Aorta (tissue), 5 donors: Measurements from ENCODE around the gene TBC1D22A. TPM values are rescaled to one million over a fixed set of nuclear protein-coding genes. Genes with fewer than 3 reads are reported as not detected.
"Not testable (repeated sequence)": the region's sequence is repeated elsewhere in the genome, so short reads cannot be mapped to it uniquely, and the experiment has no call there.

Experiments used
- ATAC-seq: fragments of 200-7000 bp; cut with Tn5 transposase; one replicate; pipeline ENCODE4 v1.9.1; 2022; ENCODE audit warnings: moderate library complexity; ENCODE audit not compliant: low FRiP score
- DNase-seq, 2 donors: peaks; one replicate each; pipeline ENCODE4 v3.0.0-alpha.2; 2020
- H3K27ac ChIP-seq, 2 donors: one replicate each; pipeline ENCODE4 v1.5.1; 2013; ENCODE audit warnings: low read length in 2 of 2, mild to moderate bottlenecking in 2 of 2, moderate library complexity in 2 of 2, control low read depth in 1 of 2, inconsistent platforms in 1 of 2, low read depth in 1 of 2
- H3K27me3 ChIP-seq, 2 donors: one replicate each; pipeline ENCODE4 v1.6.1; 2013; ENCODE audit warnings: control low read depth in 1 of 2, low read length in 1 of 2, mild to moderate bottlenecking in 1 of 2, moderate library complexity in 1 of 2; ENCODE audit not compliant: insufficient read depth in 2 of 2, control insufficient read depth in 1 of 2
- H3K36me3 ChIP-seq, 2 donors: one replicate each; pipeline ENCODE4 v1.6.1; 2013; ENCODE audit warnings: control low read depth in 1 of 2, low read length in 1 of 2, mild to moderate bottlenecking in 1 of 2; ENCODE audit not compliant: insufficient read depth in 2 of 2, control insufficient read depth in 1 of 2
- H3K4me1 ChIP-seq, 2 donors: one replicate each; pipeline ENCODE4 v1.6.1; 2013; ENCODE audit warnings: low read length in 2 of 2, control low read depth in 1 of 2, mild to moderate bottlenecking in 1 of 2, moderate library complexity in 1 of 2; ENCODE audit not compliant: insufficient read depth in 2 of 2, control insufficient read depth in 1 of 2
- H3K4me3 ChIP-seq, 2 donors: one replicate each; pipeline ENCODE4 v1.5.1; 2013; ENCODE audit warnings: low read length in 2 of 2, control low read depth in 1 of 2, mild to moderate bottlenecking in 1 of 2
- H3K9me3 ChIP-seq: one replicate; pipeline ENCODE4 v1.6.1; 2013; ENCODE audit warnings: mild to moderate bottlenecking, low read length; ENCODE audit not compliant: control insufficient read depth
- WGBS, 2 donors: extraction: QIAGEN DNeasy Blood & Tissue Kit; methylation state at CpG; one replicate each; pipeline ENCODE4 v1.1.7; 2013; 5-methylcytosine and 5-hydroxymethylcytosine counted together
- intact Hi-C, 2 donors: fragments of 100-400 bp; cut with DNase I; formaldehyde crosslinking; loops; one replicate each; pipeline versions ENCODE4 v1.14.2 to v1.15.0; 2022
- polyA plus RNA-seq, 2 donors: library from polyadenylated mRNA; stranded (reverse); fragments of 200-250 nt; gene quantifications; one replicate each; pipeline ENCODE4 v1.2.3, GENCODE V29; 2013
- total RNA-seq, 2 donors: library from RNA; stranded (reverse); fragmentation: NEBNext Ultra II Directional; extraction: Animal tissue kit (Norgen Biotek cat#: 25700); gene quantifications; one replicate each; pipeline ENCODE4 v1.2.1, GENCODE V29; 2021
- donor health status: healthy with polysubstance abuse.
- donor health status: Bipolar disorder and iron deficiency.
- donor health status: DM: no; HTN: no; CAD: no.
- donor health status: DM: no; HTN: no; CAD: no.
- donor health status: DM: yes; HTN: yes; CAD: no.

TBC1D22A gene
- total and polyA plus RNA-seq, 4 donors = 10.8 to 37.1 (median 17.9) TPM

GRCh38 chr22:46727813-46728364, 34.6 kb upstream of the TBC1D22A start:
- H3K27me3 ChIP-seq = no peaks in the 10 kb centered on the region
- no peak overlapping the region for H3K4me3 ChIP-seq
- ATAC-seq = no peak
- no peaks in the 10 kb centered on the region for H3K36me3 ChIP-seq
- no peak overlapping the region for H3K27ac ChIP-seq
- peak in 1 of 2 donors; percentile 32 for DNase-seq
- intact Hi-C loops = no loop called here
- no peaks in the 10 kb centered on the region for H3K9me3 ChIP-seq
- H3K4me1 ChIP-seq = no peaks in the 10 kb centered on the region
- WGBS, 2 donors = 87 to 90% methylated on average over 19 of the region's 19 CpGs

- no peak overlapping the region for H3K4me3 ChIP-seq
- no peaks in the 10 kb centered on the region for H3K27me3 ChIP-seq
- no peaks in the 10 kb centered on the region for H3K9me3 ChIP-seq
- no peaks in the 10 kb centered on the region for H3K4me1 ChIP-seq
- H3K27ac ChIP-seq = no peak overlapping the region
- no peaks in the 10 kb centered on the region for H3K36me3 ChIP-seq
- intact Hi-C loops = no loop called here
- no peak for ATAC-seq
- 85 to 89% methylated on average over 11 of the region's 11 CpGs for WGBS, 2 donors
- DNase-seq = no peak
These were observed 34.0 kb upstream of the TBC1D22A start for GRCh38 chr22:46728470-46728869.

- H3K4me1 ChIP-seq = no peaks in the 10 kb centered on the region
- 69 to 72% methylated on average over 9 of the region's 9 CpGs for WGBS, 2 donors
- intact Hi-C loops = loop anchor here in 1 of 2 donors (10.0 kb wide), 1 partner anchor 156 kb away; no protein-coding TSS in a partner anchor
- no peaks in the 10 kb centered on the region for H3K36me3 ChIP-seq
- H3K27me3 ChIP-seq = no peaks in the 10 kb centered on the region
- no peak for DNase-seq
- no peak for ATAC-seq
- H3K4me3 ChIP-seq = no peak overlapping the region
- H3K27ac ChIP-seq = no peak overlapping the region
- H3K9me3 ChIP-seq = no peaks in the 10 kb centered on the region
These were observed 31.7 kb upstream of the TBC1D22A start for GRCh38 chr22:46730568-46731245.

DNA sequence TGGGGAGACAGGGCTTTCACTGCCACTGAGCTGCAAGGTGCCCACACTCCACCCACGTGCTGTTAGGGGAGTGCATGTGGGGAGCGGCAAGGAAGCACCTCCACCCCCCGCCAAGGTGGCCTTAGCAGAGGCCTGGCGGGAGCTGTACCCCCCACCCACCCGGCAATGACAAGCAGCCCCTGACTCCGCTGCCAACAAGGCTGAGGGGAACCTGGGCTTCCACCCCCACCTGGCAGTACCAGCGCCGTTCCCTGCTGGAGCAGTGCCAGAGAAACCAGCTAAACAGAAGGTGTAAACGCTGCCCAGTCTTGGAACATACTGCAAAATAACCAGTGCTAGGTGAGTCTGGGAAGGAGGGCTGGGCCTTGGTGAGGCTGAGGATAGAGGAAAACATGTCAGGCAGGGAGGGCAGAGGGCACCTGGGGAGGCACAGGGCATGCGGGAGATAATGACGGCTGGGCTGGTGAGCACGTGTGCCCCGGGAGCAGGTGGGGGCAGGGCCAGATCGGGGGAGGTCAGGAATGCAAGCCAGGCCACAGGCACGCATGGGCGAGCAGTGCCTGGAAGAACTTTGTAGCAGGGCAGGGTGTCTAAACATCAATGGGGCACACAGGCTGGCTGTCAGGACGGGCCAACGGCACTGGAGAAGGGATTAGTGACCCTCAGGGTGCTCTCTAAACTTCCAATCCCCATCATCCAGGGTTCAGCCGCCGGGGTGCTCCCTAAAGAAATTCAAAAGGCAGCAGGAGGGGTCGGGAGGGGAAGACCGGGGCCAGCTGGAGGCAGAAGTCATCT, 31.0 kb upstream of the TBC1D22A start:
- H3K4me1 ChIP-seq = no peaks in the 10 kb centered on the region
- peak in 1 of 2 donors; percentile 49 for DNase-seq
- H3K27ac ChIP-seq = no peak overlapping the region
- intact Hi-C loops = loop anchor here in 1 of 2 donors (10.0 kb wide), 1 partner anchor 157 kb away; no protein-coding TSS in a partner anchor
- no peak overlapping the region for H3K4me3 ChIP-seq
- H3K27me3 ChIP-seq = no peaks in the 10 kb centered on the region
- H3K36me3 ChIP-seq = no peaks in the 10 kb centered on the region
- WGBS, 2 donors = 61 to 63% methylated on average over 22 of the region's 22 CpGs
- peak; percentile 24 for ATAC-seq
- no peaks in the 10 kb centered on the region for H3K9me3 ChIP-seq

DNA sequence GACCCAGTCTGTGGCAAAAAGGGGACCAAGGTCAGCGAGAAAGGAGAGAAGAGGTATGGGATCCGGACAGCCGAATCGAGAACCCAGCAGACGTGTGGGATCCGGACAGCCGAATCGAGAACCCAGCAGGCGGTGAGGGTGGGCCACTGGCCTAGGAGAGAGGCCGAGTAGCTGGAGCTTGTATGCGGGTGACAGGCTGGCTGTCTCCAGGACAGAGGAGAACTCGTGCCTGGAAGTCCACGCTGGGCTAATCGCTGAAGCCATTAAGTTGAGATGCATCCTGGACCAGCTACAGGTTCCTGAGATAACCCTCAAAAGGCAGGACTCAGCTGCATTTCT, 30.4 kb upstream of the TBC1D22A start:
- DNase-seq = no peak

DNA sequence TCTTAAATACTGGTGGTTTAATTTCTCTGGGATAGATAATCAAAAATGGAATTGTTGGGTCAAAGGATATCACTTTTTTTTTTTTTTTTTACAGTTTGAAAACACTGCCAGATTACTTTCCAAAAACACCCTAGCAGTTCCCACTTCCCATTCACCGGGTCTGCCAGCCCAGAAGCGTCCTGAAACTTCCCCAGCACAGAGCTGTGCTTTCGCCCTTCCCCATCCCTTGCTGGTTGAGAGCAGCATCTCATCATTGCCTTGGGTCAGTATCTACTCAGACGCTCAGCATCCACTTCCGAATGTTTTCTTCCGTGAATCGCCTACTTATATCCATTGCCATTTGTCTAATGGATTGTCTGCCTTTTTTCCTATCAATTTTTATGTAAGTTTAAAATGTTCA, 29.9 kb upstream of the TBC1D22A start:
- no peaks in the 10 kb centered on the region for H3K4me1 ChIP-seq
- H3K27ac ChIP-seq = no peak overlapping the region
- H3K4me3 ChIP-seq = no peak overlapping the region
- no peaks in the 10 kb centered on the region for H3K27me3 ChIP-seq
- ATAC-seq (no peak), DNase-seq (peak in 1 of 2 donors; percentile 45)
- no peaks in the 10 kb centered on the region for H3K36me3 ChIP-seq
- intact Hi-C loops = loop anchor here in 1 of 2 donors (10.0 kb wide), 1 partner anchor 158 kb away; no protein-coding TSS in a partner anchor
- H3K9me3 ChIP-seq = no peaks in the 10 kb centered on the region
- WGBS, 2 donors = 65 to 67% methylated on average over 7 of the region's 7 CpGs

More for the DNA sequence above, 30.4 kb upstream of the TBC1D22A start:
- intact Hi-C loops = loop anchor here in 1 of 2 donors (10.0 kb wide), 1 partner anchor 157 kb away; no protein-coding TSS in a partner anchor
- no peak for ATAC-seq
- Histone ChIP-seq H3K9me3 (no peaks in the 10 kb centered on the region), H3K27ac (no peak overlapping the region), H3K27me3 (no peaks in the 10 kb centered on the region), H3K4me3 (no peak overlapping the region), H3K4me1 (no peaks in the 10 kb centered on the region), H3K36me3 (no peaks in the 10 kb centered on the region)
- 89 to 90% methylated on average over 14 of the region's 14 CpGs for WGBS, 2 donors

DNA sequence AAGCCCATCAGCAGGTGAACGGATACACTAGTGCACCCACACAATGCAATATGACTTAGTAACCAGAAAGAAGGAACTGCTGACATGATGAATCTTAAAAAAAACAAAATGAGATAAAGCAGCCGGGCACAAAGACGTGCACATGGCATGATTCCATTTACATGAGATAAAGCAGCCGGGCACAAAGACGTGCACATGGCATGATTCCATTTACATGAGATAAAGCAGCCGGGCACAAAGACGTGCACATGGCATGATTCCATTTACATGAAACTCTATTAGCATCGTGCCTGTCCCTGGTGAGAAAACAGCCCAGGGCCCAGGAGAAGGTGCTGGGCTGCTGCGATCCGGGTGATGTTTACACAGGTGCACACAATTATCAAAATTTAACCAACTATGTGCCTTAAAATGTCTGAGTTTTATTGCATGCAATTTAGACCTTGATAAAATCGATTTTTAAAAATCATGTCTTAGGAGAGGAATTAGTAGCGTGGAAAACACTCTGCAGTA, 28.2 kb upstream of the TBC1D22A start:
- not testable (repeated sequence) for H3K36me3 ChIP-seq, H3K4me1 ChIP-seq, H3K27me3 ChIP-seq, H3K4me3 ChIP-seq, DNase-seq, H3K9me3 ChIP-seq, H3K27ac ChIP-seq, ATAC-seq
- 10 to 11% methylated on average over 12 of the region's 12 CpGs for WGBS, 2 donors
- intact Hi-C loops = loop anchor here in 1 of 2 donors (10.0 kb wide), 1 partner anchor 159 kb away; no protein-coding TSS in a partner anchor

- 47 to 50% methylated on average over 12 of the region's 12 CpGs for WGBS, 2 donors
- no peaks in the 10 kb centered on the region for H3K9me3 ChIP-seq
- intact Hi-C loops = loop anchor here in 1 of 2 donors (10.0 kb wide), 1 partner anchor 160 kb away; no protein-coding TSS in a partner anchor
- peak in 1 of 2 donors; percentile 65 for DNase-seq
- H3K4me3 ChIP-seq = no peak overlapping the region
- H3K4me1 ChIP-seq = no peaks in the 10 kb centered on the region
- ATAC-seq = no peak
- H3K27me3 ChIP-seq = no peaks in the 10 kb centered on the region
- no peak overlapping the region for H3K27ac ChIP-seq
- no peaks in the 10 kb centered on the region for H3K36me3 ChIP-seq
These were observed 27.5 kb upstream of the TBC1D22A start for GRCh38 chr22:46734830-46735453.
